Measurements from ENCODE around the gene XRRA1. TPM values are rescaled to one million over a fixed set of nuclear protein-coding genes. Genes with fewer than 3 reads are reported as not detected.

The XRRA1 gene
- total and polyA plus RNA-seq, 2 of the 13 experiments (the other 11 are each of a cell fraction or from before 2014, with no cell fraction given), result 7.6 to 10.5 TPM

- TF ChIP-seq ZNF274 (CRISPR knock-in tag; IDR thresholded peaks at IDR 0.05) (no peak), PAXIP1 (CRISPR knock-in tag; conservative IDR thresholded peaks at IDR 0.05) (peak; percentile 45; the same call in 1 of the 2 replicates), ZNF773 (CRISPR knock-in tag; IDR thresholded peaks at IDR 0.05; ENCODE audit: borderline replicate concordance) (no peak), CC2D1A (CRISPR knock-in tag; IDR thresholded peaks at IDR 0.05) (0 out of 2 replicates have a peak, but pooled peaks have one; percentile 50), CEBPG (CRISPR knock-in tag; IDR thresholded peaks at IDR 0.05) (peak; percentile 24; the same call in 1 of the 2 replicates), TFE3 (CRISPR knock-in tag; IDR thresholded peaks at IDR 0.05) (peak; percentile 53; the same call in 1 of the 2 replicates), TERF1 (CRISPR knock-in tag; IDR thresholded peaks at IDR 0.05) (peak; percentile 46; the same call in 1 of the 2 replicates), ZNF318 (CRISPR knock-in tag; IDR thresholded peaks at IDR 0.05) (no peak), TFDP2 (CRISPR knock-in tag; IDR thresholded peaks at IDR 0.05) (peak; percentile 93), ZBTB7B (CRISPR knock-in tag; IDR thresholded peaks at IDR 0.05) (peak; percentile 40; the same call in 1 of the 2 replicates), ZNF605 (CRISPR knock-in tag; IDR thresholded peaks at IDR 0.05) (peak; percentile 94), ZNF879 (CRISPR knock-in tag; IDR thresholded peaks at IDR 0.05) (peak; percentile 85; the same call in 1 of the 2 replicates)
These were observed at the start of gene XRRA1, which contains the start of gene SPCS2 (continued) for GRCh38 chr11:74948898-74949752.
